ENCODE measurements around the gene ZFHX3. TPM values are rescaled to one million over a fixed set of nuclear protein-coding genes. Genes with fewer than 3 reads are reported as not detected.

Gene ZFHX3
- total and polyA plus RNA-seq, 2 donors (not counting 1 experiment from before 2014, with no cell fraction given) = 4.7 to 7.3 TPM

DNA sequence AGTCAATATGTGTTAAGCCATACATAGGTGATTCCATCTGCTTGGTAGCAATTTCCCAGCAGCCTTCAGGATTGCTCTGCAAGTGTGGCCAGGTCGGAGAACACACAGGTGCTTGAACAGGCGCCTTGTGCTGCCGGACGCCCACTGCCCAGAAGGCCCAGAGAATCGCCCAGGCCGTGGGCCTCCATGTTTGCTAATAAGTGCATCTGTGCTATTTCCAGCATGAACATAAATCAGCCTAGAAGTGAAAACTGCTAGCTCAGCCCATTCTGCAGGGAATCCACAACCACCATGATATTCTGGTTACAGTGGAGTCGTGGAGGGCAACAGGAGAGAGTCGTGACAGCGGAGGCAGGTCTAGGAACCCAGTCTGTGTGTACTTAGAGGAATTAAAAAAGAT lies 78.1 kb downstream of the ZFHX3 start:
- no peaks in the 10 kb centered on the region for H3K36me3 ChIP-seq (ENCODE audit: control insufficient read depth, insufficient read depth, low read length)
- no peaks in the 10 kb centered on the region for H4K20me1 ChIP-seq (ENCODE audit: control insufficient read depth, extremely low read depth, insufficient read depth, low read length)
- DNase-seq (ENCODE audit: low read depth in 2 of 2) = no peak
- H3K9me3 ChIP-seq (ENCODE audit: control insufficient read depth, insufficient read depth, low read depth, low read length) = no peaks in the 10 kb centered on the region
- H2AFZ ChIP-seq (ENCODE audit: low read length) = no peak overlapping the region
- no peaks in the 10 kb centered on the region for H3K27me3 ChIP-seq (ENCODE audit: control insufficient read depth, insufficient read depth, low read length)
- no peak overlapping the region for H3K4me3 ChIP-seq (replicated peaks in 1 of 4; ENCODE audit: control extremely low read depth in 1 of 4, insufficient read depth in 1 of 4, low read depth in 3 of 4, low read length in 4 of 4)
- peaks cover 40% of the 10 kb centered on the region for H3K79me2 ChIP-seq (ENCODE audit: control insufficient read depth, insufficient read depth, low read length)
- no peak overlapping the region for H3K4me2 ChIP-seq (ENCODE audit: extremely low read depth, insufficient read depth, low read length)
- TF ChIP-seq, protein P1, sequence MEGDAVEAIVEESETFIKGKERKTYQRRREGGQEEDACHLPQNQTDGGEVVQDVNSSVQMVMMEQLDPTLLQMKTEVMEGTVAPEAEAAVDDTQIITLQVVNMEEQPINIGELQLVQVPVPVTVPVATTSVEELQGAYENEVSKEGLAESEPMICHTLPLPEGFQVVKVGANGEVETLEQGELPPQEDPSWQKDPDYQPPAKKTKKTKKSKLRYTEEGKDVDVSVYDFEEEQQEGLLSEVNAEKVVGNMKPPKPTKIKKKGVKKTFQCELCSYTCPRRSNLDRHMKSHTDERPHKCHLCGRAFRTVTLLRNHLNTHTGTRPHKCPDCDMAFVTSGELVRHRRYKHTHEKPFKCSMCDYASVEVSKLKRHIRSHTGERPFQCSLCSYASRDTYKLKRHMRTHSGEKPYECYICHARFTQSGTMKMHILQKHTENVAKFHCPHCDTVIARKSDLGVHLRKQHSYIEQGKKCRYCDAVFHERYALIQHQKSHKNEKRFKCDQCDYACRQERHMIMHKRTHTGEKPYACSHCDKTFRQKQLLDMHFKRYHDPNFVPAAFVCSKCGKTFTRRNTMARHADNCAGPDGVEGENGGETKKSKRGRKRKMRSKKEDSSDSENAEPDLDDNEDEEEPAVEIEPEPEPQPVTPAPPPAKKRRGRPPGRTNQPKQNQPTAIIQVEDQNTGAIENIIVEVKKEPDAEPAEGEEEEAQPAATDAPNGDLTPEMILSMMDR (conservative IDR thresholded peaks at IDR 0.05 in 1 of 2, IDR thresholded peaks at IDR 0.05 in 1 of 2; ENCODE audit: low read depth in 1 of 2, low read length in 2 of 2) = no peak
- no peak for TF ChIP-seq EZH2 (IDR thresholded peaks at IDR 0.05; ENCODE audit: low read length, missing control alignments)
- no peaks in the 10 kb centered on the region for H3K4me1 ChIP-seq (ENCODE audit: control insufficient read depth, extremely low read depth, insufficient read depth, low read length)
- H3K9ac ChIP-seq (ENCODE audit: insufficient read depth, low read length) = no peak overlapping the region
- H3K27ac ChIP-seq (ENCODE audit: insufficient read depth, low read length) = no peak overlapping the region

DNA sequence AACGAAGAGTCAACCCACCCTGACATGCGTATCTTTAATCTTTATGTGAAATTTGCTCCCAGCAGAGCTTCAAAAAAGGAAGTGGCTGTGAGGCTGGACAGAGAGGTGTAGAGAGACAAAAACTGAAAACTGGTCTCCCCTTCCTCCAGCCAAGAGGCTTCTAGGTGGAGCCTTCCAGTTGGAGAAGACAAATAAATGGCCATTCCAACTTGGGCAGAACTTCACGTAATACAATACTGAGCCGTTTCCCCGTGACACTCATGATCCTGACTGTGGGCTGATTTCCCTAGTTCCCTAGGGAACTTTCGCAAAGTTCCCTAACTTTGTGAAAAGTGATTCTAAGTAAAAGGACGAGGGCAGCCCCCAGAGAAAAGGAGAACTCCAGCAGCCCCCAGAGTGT lies 78.8 kb downstream of the ZFHX3 start:
- no peak overlapping the region for H3K27ac ChIP-seq (ENCODE audit: insufficient read depth, low read length)
- no peak for DNase-seq (ENCODE audit: low read depth in 2 of 2)
- no peak overlapping the region for H3K9ac ChIP-seq (ENCODE audit: insufficient read depth, low read length)
- H3K36me3 ChIP-seq (ENCODE audit: control insufficient read depth, insufficient read depth, low read length) = no peaks in the 10 kb centered on the region
- no peaks in the 10 kb centered on the region for H3K9me3 ChIP-seq (ENCODE audit: control insufficient read depth, insufficient read depth, low read depth, low read length)
- H3K27me3 ChIP-seq (ENCODE audit: control insufficient read depth, insufficient read depth, low read length) = no peaks in the 10 kb centered on the region
- no peak overlapping the region for H3K4me2 ChIP-seq (ENCODE audit: extremely low read depth, insufficient read depth, low read length)
- peaks cover 35% of the 10 kb centered on the region for H3K79me2 ChIP-seq (ENCODE audit: control insufficient read depth, insufficient read depth, low read length)
- no peaks in the 10 kb centered on the region for H4K20me1 ChIP-seq (ENCODE audit: control insufficient read depth, extremely low read depth, insufficient read depth, low read length)
- no peak overlapping the region for H2AFZ ChIP-seq (ENCODE audit: low read length)
- TF ChIP-seq, protein P1 (conservative IDR thresholded peaks at IDR 0.05 in 1 of 2, IDR thresholded peaks at IDR 0.05 in 1 of 2; ENCODE audit: low read depth in 1 of 2, low read length in 2 of 2) = no peak
- no peak for TF ChIP-seq EZH2 (IDR thresholded peaks at IDR 0.05; ENCODE audit: low read length, missing control alignments)
- H3K4me1 ChIP-seq (ENCODE audit: control insufficient read depth, extremely low read depth, insufficient read depth, low read length) = no peaks in the 10 kb centered on the region
- no peak overlapping the region for H3K4me3 ChIP-seq (replicated peaks in 1 of 4; ENCODE audit: control extremely low read depth in 1 of 4, insufficient read depth in 1 of 4, low read depth in 3 of 4, low read length in 4 of 4)

GRCh38 chr16:72967941-72968340 lies 80.0 kb downstream of the ZFHX3 start:
- peaks cover 37% of the 10 kb centered on the region for H3K79me2 ChIP-seq (ENCODE audit: control insufficient read depth, insufficient read depth, low read length)

More at GRCh38 chr16:72967941-72968340, 80.0 kb downstream of the ZFHX3 start:
- no peak overlapping the region for H3K27ac ChIP-seq (ENCODE audit: insufficient read depth, low read length)
- H4K20me1 ChIP-seq (ENCODE audit: control insufficient read depth, extremely low read depth, insufficient read depth, low read length) = no peaks in the 10 kb centered on the region
- no peak overlapping the region for H3K4me2 ChIP-seq (ENCODE audit: extremely low read depth, insufficient read depth, low read length)
- H3K9ac ChIP-seq (ENCODE audit: insufficient read depth, low read length) = no peak overlapping the region
- H3K9me3 ChIP-seq (ENCODE audit: control insufficient read depth, insufficient read depth, low read depth, low read length) = no peaks in the 10 kb centered on the region
- H2AFZ ChIP-seq (ENCODE audit: low read length) = no peak overlapping the region
- TF ChIP-seq, protein P1 (conservative IDR thresholded peaks at IDR 0.05 in 1 of 2, IDR thresholded peaks at IDR 0.05 in 1 of 2; ENCODE audit: low read depth in 1 of 2, low read length in 2 of 2) = no peak
- no peak for TF ChIP-seq EZH2 (IDR thresholded peaks at IDR 0.05; ENCODE audit: low read length, missing control alignments)
- H3K36me3 ChIP-seq (ENCODE audit: control insufficient read depth, insufficient read depth, low read length) = no peaks in the 10 kb centered on the region
- no peak for DNase-seq (ENCODE audit: low read depth in 2 of 2)
- H3K4me1 ChIP-seq (ENCODE audit: control insufficient read depth, extremely low read depth, insufficient read depth, low read length) = no peaks in the 10 kb centered on the region
- H3K4me3 ChIP-seq (replicated peaks in 1 of 4; ENCODE audit: control extremely low read depth in 1 of 4, insufficient read depth in 1 of 4, low read depth in 3 of 4, low read length in 4 of 4) = no peak overlapping the region
- H3K27me3 ChIP-seq (ENCODE audit: control insufficient read depth, insufficient read depth, low read length) = no peaks in the 10 kb centered on the region

All from fibroblast of lung (primary cell).